Adrenal gland (tissue), 12 donors: Measurements from ENCODE around the gene PRMT7. TPM values are rescaled to one million over a fixed set of nuclear protein-coding genes. Genes with fewer than 3 reads are reported as not detected.

Source experiments
- DNase-seq, 7 donors: peaks; one replicate each; pipeline ENCODE4 v3.0.0-alpha.2; 2019 to 2020
- H3K27ac ChIP-seq, 5 donors: fragments of 200-600 bp; sonication (generic) in 4 of 5; 1 replicate in 3 of 5; 2 replicates in 2 of 5; pipeline versions ENCODE4 v1.5.1 to v1.8.0; 2016 to 2020; ENCODE audit warnings: mild to moderate bottlenecking in 1 of 5
- H3K27me3 ChIP-seq: fragments of 200-600 bp; 2 replicates; pipeline ENCODE4 v1.8.0; 2021
- H3K36me3 ChIP-seq, 2 donors: fragments of 200-600 bp; replicated peaks in 1 of 2; 1 replicate in 1 of 2; 2 replicates in 1 of 2; pipeline versions ENCODE4 v1.5.1 to v1.8.0; 2018 to 2022
- H3K4me1 ChIP-seq, 2 donors: fragments of 200-600 bp; replicated peaks in 1 of 2; 1 replicate in 1 of 2; 2 replicates in 1 of 2; pipeline versions ENCODE4 v1.5.1 to v1.8.0; 2018 to 2021
- H3K4me3 ChIP-seq, 4 donors: fragments of 200-600 bp; sonication (generic) in 3 of 4; one replicate each; pipeline ENCODE4 v1.5.1; 2016 to 2018
- H3K9me3 ChIP-seq, 3 donors: fragments of 200-600 bp; sonication (generic) in 1 of 3; replicated peaks in 1 of 3; 1 replicate in 2 of 3; 2 replicates in 1 of 3; pipeline versions ENCODE4 v1.5.1 to v1.8.0; 2016 to 2021
- CTCF ChIP-seq, 6 experiments: fragments of 450-650 bp in 4 of 6; fragments of 200-600 bp in 2 of 6; sonication (generic) in 1 of 6; IDR thresholded peaks; 1 replicate in 5 of 6; 2 replicates in 1 of 6; pipeline versions ENCODE4 v1.5.1 to v1.8.0; 2016 to 2021; ENCODE audit warnings: antibody characterized with exemption in 6 of 6, mild to moderate bottlenecking in 2 of 6, moderate library complexity in 1 of 6
- POLR2A ChIP-seq, 2 donors: fragments of 450-650 bp; IDR thresholded peaks; one replicate each; pipeline ENCODE4 v1.6.1; 2017; ENCODE audit warnings: antibody characterized with exemption in 2 of 2, mild to moderate bottlenecking in 2 of 2, moderate library complexity in 1 of 2
- WGBS, 4 donors: extraction: QIAGEN DNeasy Blood & Tissue Kit in 2 of 4; methylation state at CpG; one replicate each; pipeline versions ENCODE4 v1.1.5 to v1.1.7; 2013 to 2017; 5-methylcytosine and 5-hydroxymethylcytosine counted together
- intact Hi-C, 2 donors: fragments of 100-400 bp; cut with DNase I; formaldehyde crosslinking; loops; one replicate each; pipeline versions ENCODE4 v1.14.1 to v1.15.0; 2022 to 2023
- polyA plus RNA-seq, 3 donors: library from polyadenylated mRNA; stranded (reverse); fragments of 200-250 nt in 2 of 3; fragments of 350-450 nt in 1 of 3; fragmentation: Illumina TruSeq in 1 of 3; extraction: RNeasy Lipid Tissue Mini Kit (QIAGEN cat#74804) in 1 of 3; gene quantifications; one replicate each; pipeline ENCODE4 v1.2.3, GENCODE V29; 2013 to 2014
- total RNA-seq, 9 donors: library from RNA; depleted of rRNA in 4 of 9; stranded (reverse); fragments of >200 nt in 4 of 9; fragments of 120-200 nt in 1 of 9; fragmentation: NEBNext Ultra II Directional in 1 of 9; extraction: Animal tissue kit (Norgen Biotek cat#: 25700) in 1 of 9; gene quantifications; one replicate each; pipeline versions ENCODE4 v1.1.0 to v1.2.4, GENCODE V29; 2013 to 2023
- donor health status: healthy with polysubstance abuse.
- donor health status: Bipolar disorder and iron deficiency.
- donor health status: DM: yes; HTN: yes; CAD: no.
- donor health status: DM: no; HTN: no; CAD: no.
- donor health status: DM: no; HTN: no; CAD: no.
- donor health status: DM: yes; HTN: yes; CAD: no.

PRMT7 gene
- total and polyA plus RNA-seq, 12 donors, result 30.0 to 141 (median 42.7) TPM

- peaks cover 0 to 60% of the 10 kb centered on the region in 2 donors for H3K36me3 ChIP-seq
- intact Hi-C loops, result no loop called here
- H3K9me3 ChIP-seq, result no peaks in the 10 kb centered on the region
- H3K4me1 ChIP-seq, result peaks cover 9 to 11% of the 10 kb centered on the region in 2 donors
- WGBS, 4 donors, result 32 to 52% (median 40%) methylated on average over 11 of the region's 11 CpGs
- peak in 2 of 7 donors; percentile 40 to 53 for DNase-seq
- H3K27ac ChIP-seq, result no peak overlapping the region
- TF ChIP-seq CTCF (IDR thresholded peaks at IDR 0.05) (no peak), POLR2A (IDR thresholded peaks at IDR 0.05) (no peak)
- no peak overlapping the region for H3K4me3 ChIP-seq
- no peaks in the 10 kb centered on the region for H3K27me3 ChIP-seq
Measured at GRCh38 chr16:68344252-68344651, 33.4 kb downstream of the PRMT7 start.

- DNase-seq, result no peak
- Histone ChIP-seq H3K4me3 (no peak overlapping the region), H3K27ac (no peak overlapping the region), H3K9me3 (no peaks in the 10 kb centered on the region), H3K36me3 (peaks cover 0 to 51% of the 10 kb centered on the region in 2 donors), H3K27me3 (no peaks in the 10 kb centered on the region), H3K4me1 (peaks cover 9 to 11% of the 10 kb centered on the region in 2 donors)
- WGBS, 4 donors, result 61 to 89% (median 78%) methylated on average over 5 to 11 of the region's 11 CpGs
- TF ChIP-seq POLR2A (IDR thresholded peaks at IDR 0.05) (no peak), CTCF (IDR thresholded peaks at IDR 0.05) (no peak)
- intact Hi-C loops, result no loop called here
Measured at GRCh38 chr16:68345351-68345810, 34.6 kb downstream of the PRMT7 start.

- H3K9me3 ChIP-seq, result no peaks in the 10 kb centered on the region
- intact Hi-C loops, result no loop called here
- TF ChIP-seq POLR2A (IDR thresholded peaks at IDR 0.05), result no peak
- no peak for TF ChIP-seq CTCF (IDR thresholded peaks at IDR 0.05)
- H3K4me3 ChIP-seq, result no peak overlapping the region
- no peak for DNase-seq
- peaks cover 0 to 43% of the 10 kb centered on the region in 2 donors for H3K36me3 ChIP-seq
- H3K4me1 ChIP-seq, result peaks cover 9 to 11% of the 10 kb centered on the region in 2 donors
- no peaks in the 10 kb centered on the region for H3K27me3 ChIP-seq
- WGBS, 4 donors, result 92 to 98% (median 97%) methylated on average over 14 to 16 of the region's 16 CpGs
- H3K27ac ChIP-seq, result no peak overlapping the region
Measured at GRCh38 chr16:68345958-68346635, 35.3 kb downstream of the PRMT7 start.

GRCh38 chr16:68346892-68347480 is 36.2 kb downstream of the PRMT7 start:
- peaks cover 0 to 41% of the 10 kb centered on the region in 2 donors for H3K36me3 ChIP-seq
- TF ChIP-seq CTCF (IDR thresholded peaks at IDR 0.05) (no peak), POLR2A (IDR thresholded peaks at IDR 0.05) (no peak)
- 76 to 84% (median 79%) methylated on average over 5 to 12 of the region's 12 CpGs for WGBS, 4 donors

More at GRCh38 chr16:68346892-68347480, 36.2 kb downstream of the PRMT7 start:
- H3K27me3 ChIP-seq, result no peaks in the 10 kb centered on the region
- no peaks in the 10 kb centered on the region for H3K9me3 ChIP-seq
- H3K4me3 ChIP-seq, result no peak overlapping the region
- H3K27ac ChIP-seq, result peak overlapping the region in 1 of 5 donors; percentile 34
- no peak for DNase-seq
- intact Hi-C loops, result no loop called here
- H3K4me1 ChIP-seq, result peaks cover 9 to 11% of the 10 kb centered on the region in 2 donors
